HCT116 (cell line): ENCODE measurements around the gene GAK. TPM values are rescaled to one million over a fixed set of nuclear protein-coding genes. Genes with fewer than 3 reads are reported as not detected.

ENCODE experiments used
- ATAC-seq: fragments of 200-7000 bp; cut with Tn5 transposase; 2 replicates; pipeline ENCODE4 v1.9.1; 2020; ENCODE audit warnings: mild to moderate bottlenecking, moderate library complexity
- BruUV-seq: library from RNA; stranded (reverse); fragments of 400-500 nt; replicated peaks from 2 replicates; lab custom pipeline; 2021; lab: Mats Ljungman, UMichigan
- CTCF ChIA-PET: fragments of 300-600 bp; sonication (Branson Sonifier 250); formaldehyde crosslinking; loops from one replicate; lab custom pipeline; 2021; ENCODE audit warnings: antibody characterized with exemption; lab: Charles Lee
- POLR2A ChIA-PET: fragments of 300-600, 350-600 bp; sonication (Branson Sonifier 250); formaldehyde crosslinking; loops from one replicate; lab custom pipeline; 2021; ENCODE audit warnings: antibody characterized with exemption; lab: Charles Lee
- RAD21 ChIA-PET, 2 experiments: fragments of 300-600 bp; sonication (Branson Sonifier 250); formaldehyde crosslinking; loops; one replicate each; lab custom pipeline; 2023; ENCODE audit warnings: low total read pairs in 2 of 2; ENCODE audit not compliant: uncharacterized antibody in 2 of 2, unreplicated experiment in 2 of 2, low non-redundant PET in 1 of 2; lab: Charles Lee
- DNase-seq: peaks from one replicate; pipeline ENCODE4 v3.0.0-alpha.2; 2010; ENCODE audit warnings: low read depth, low spot score
- H2AFZ ChIP-seq: fragments of 200-600 bp; shearing (Covaris generic), sonication (generic); 2 replicates; pipeline ENCODE4 v1.6.1; 2017; ENCODE audit warnings: low read depth, mixed run types, mixed read lengths, antibody characterized with exemption, low read length; ENCODE audit not compliant: poor library complexity, severe bottlenecking
- H3K27ac ChIP-seq: 2 replicates; pipeline ENCODE4 v1.5.1; 2012; ENCODE audit warnings: low read depth, low read length
- H3K27me3 ChIP-seq: fragments of 200-600 bp; sonication (generic); 2 replicates; pipeline ENCODE4 v1.6.1; 2016; ENCODE audit warnings: mixed run types, low read length, mixed read lengths; ENCODE audit not compliant: insufficient read depth
- H3K36me3 ChIP-seq, 2 experiments: fragments of 200-500 bp in 1 of 2; fragments of 200-600 bp in 1 of 2; sonication (Bioruptor generic) in 1 of 2; sonication (generic) in 1 of 2; 2 replicates each; pipeline versions ENCODE4 v1.5.1 to v1.6.1; 2014 to 2016; ENCODE audit warnings: low read length in 2 of 2, inconsistent platforms in 1 of 2, mixed read lengths in 1 of 2, mixed run types in 1 of 2; ENCODE audit not compliant: insufficient read depth in 2 of 2, control insufficient read depth in 1 of 2
- H3K4me1 ChIP-seq, 2 experiments: fragments of 200-600 bp in 1 of 2; sonication (generic) in 1 of 2; 2 replicates each; pipeline versions ENCODE4 v1.5.1 to v1.6.1; 2012 to 2017; ENCODE audit warnings: low read length in 2 of 2, inconsistent platforms in 1 of 2, mild to moderate bottlenecking in 1 of 2, mixed read lengths in 1 of 2, mixed run types in 1 of 2, moderate library complexity in 1 of 2; ENCODE audit not compliant: insufficient read depth in 2 of 2, control insufficient read depth in 1 of 2
- H3K4me2 ChIP-seq: fragments of 200-600 bp; sonication (generic); 2 replicates; pipeline ENCODE4 v1.6.1; 2017; ENCODE audit warnings: mixed run types, low read length, mixed read lengths
- H3K4me3 ChIP-seq, 2 experiments: fragments of 200-600 bp in 1 of 2; sonication (generic) in 1 of 2; replicated peaks in 1 of 2; 2 replicates each; pipeline ENCODE4 v1.5.1; 2011 to 2016; ENCODE audit warnings: low read length in 2 of 2, control low read depth in 1 of 2, low read depth in 1 of 2, mild to moderate bottlenecking in 1 of 2, mixed read lengths in 1 of 2, mixed run types in 1 of 2
- H3K79me2 ChIP-seq: fragments of 200-600 bp; sonication (generic); 2 replicates; pipeline ENCODE4 v1.6.1; 2017; ENCODE audit warnings: mild to moderate bottlenecking, mixed run types, low read length, moderate library complexity, mixed read lengths; ENCODE audit not compliant: insufficient read depth
- H3K9ac ChIP-seq: fragments of 200-600 bp; sonication (generic); 2 replicates; pipeline ENCODE4 v1.6.1; 2016; ENCODE audit warnings: low read length, mixed read lengths
- H3K9me2 ChIP-seq: fragments of 200-600 bp; sonication (generic), shearing (Covaris generic); 2 replicates; pipeline ENCODE4 v1.6.1; 2017; ENCODE audit warnings: mixed run types, mild to moderate bottlenecking, moderate library complexity; ENCODE audit not compliant: insufficient read depth
- H3K9me3 ChIP-seq, 2 experiments: fragments of 200-500 bp in 1 of 2; fragments of 200-600 bp in 1 of 2; sonication (Bioruptor generic) in 1 of 2; sonication (generic) in 1 of 2; 2 replicates each; pipeline ENCODE4 v1.6.1; 2014 to 2017; ENCODE audit warnings: low read length in 2 of 2, mixed read lengths in 2 of 2, inconsistent platforms in 1 of 2, low read depth in 1 of 2, mild to moderate bottlenecking in 1 of 2, mixed run types in 1 of 2, moderate library complexity in 1 of 2; ENCODE audit not compliant: control insufficient read depth in 1 of 2, insufficient read depth in 1 of 2
- H4K20me1 ChIP-seq: fragments of 200-600 bp; sonication (generic), shearing (Covaris generic); 2 replicates; pipeline ENCODE4 v1.6.1; 2017; ENCODE audit warnings: mixed run types, mild to moderate bottlenecking, moderate library complexity; ENCODE audit not compliant: insufficient read depth
- CBX3 ChIP-seq: IDR thresholded peaks from 2 replicates; pipeline ENCODE4 v1.6.1; 2012; ENCODE audit warnings: low read depth
- CEBPB ChIP-seq: IDR thresholded peaks from 2 replicates; pipeline ENCODE4 v1.6.1; 2012; ENCODE audit warnings: low read depth
- EZH2 ChIP-seq: fragments of 200-600 bp; sonication (generic); IDR thresholded peaks from 2 replicates; pipeline ENCODE4 v1.6.1; 2017; ENCODE audit warnings: antibody characterized with exemption, mixed run types
- EZH2phosphoT487 ChIP-seq: fragments of 200-600 bp; IDR thresholded peaks from 2 replicates; pipeline ENCODE4 v1.6.1; 2018; ENCODE audit warnings: antibody characterized with exemption, borderline replicate concordance
- FOSL1 ChIP-seq: IDR thresholded peaks from 2 replicates; pipeline ENCODE4 v1.6.1; 2012; ENCODE audit warnings: low read depth
- POLR2A ChIP-seq: IDR thresholded peaks from 2 replicates; pipeline ENCODE4 v1.7.0; 2011; ENCODE audit warnings: borderline replicate concordance; ENCODE audit not compliant: insufficient read depth, insufficient read length; ENCODE audit errors: extremely low read depth
- POLR2AphosphoS5 ChIP-seq: IDR thresholded peaks from 2 replicates; pipeline ENCODE4 v1.6.1; 2011; ENCODE audit warnings: mild to moderate bottlenecking, low read depth, low read length, moderate library complexity
- RAD21 ChIP-seq: IDR thresholded peaks from 2 replicates; pipeline ENCODE4 v1.6.1; 2012; ENCODE audit warnings: low read depth, mild to moderate bottlenecking
- SIN3A ChIP-seq: IDR thresholded peaks from 2 replicates; pipeline ENCODE4 v1.6.1; 2012; ENCODE audit warnings: low read depth
- SP1 ChIP-seq: IDR thresholded peaks from 2 replicates; pipeline ENCODE4 v1.6.1; 2012; ENCODE audit warnings: low read depth
- SRF ChIP-seq: IDR thresholded peaks from 2 replicates; pipeline ENCODE4 v1.6.1; 2012; ENCODE audit warnings: low read depth
- YY1 ChIP-seq: IDR thresholded peaks from 2 replicates; pipeline ENCODE4 v1.6.1; 2011; ENCODE audit warnings: low read length, low read depth, moderate library complexity, mild to moderate bottlenecking; ENCODE audit not compliant: insufficient replicate concordance; ENCODE audit errors: extremely low read depth
- ZFX ChIP-seq: fragments of 450-650 bp; IDR thresholded peaks from 2 replicates; pipeline ENCODE4 v1.6.1; 2017
- ZNF274 ChIP-seq: fragments of 200-500 bp; sonication (Bioruptor generic); IDR thresholded peaks from 2 replicates; pipeline ENCODE4 v1.6.1; 2014; ENCODE audit warnings: mild to moderate bottlenecking, low read depth, low read length, inconsistent platforms
- intact Hi-C: fragments of 100-400 bp; cut with micrococcal nuclease; formaldehyde crosslinking; loops from 2 replicates; pipeline ENCODE4 v1.10.0; 2022
- total RNA-seq: library from RNA; stranded (reverse); gene quantifications from one replicate; pipeline ENCODE4 v1.2.1, GENCODE V29; 2021; ENCODE audit not compliant: unreplicated experiment
- TF ChIP-seq, protein P1 (sequence below): IDR thresholded peaks from 2 replicates; pipeline ENCODE4 v1.6.1; 2012; ENCODE audit warnings: low read depth
- TF ChIP-seq, protein P2 (sequence below): IDR thresholded peaks from 2 replicates; pipeline ENCODE4 v1.6.1; 2011; ENCODE audit warnings: mild to moderate bottlenecking, low read length, moderate library complexity; ENCODE audit not compliant: insufficient replicate concordance; ENCODE audit errors: extremely low read depth
- TF ChIP-seq, protein P3 (sequence below): IDR thresholded peaks from 2 replicates; pipeline ENCODE4 v1.6.1; 2012

Gene GAK
- total RNA-seq, 1 experiment from 2014 or later = 123 TPM

DNA sequence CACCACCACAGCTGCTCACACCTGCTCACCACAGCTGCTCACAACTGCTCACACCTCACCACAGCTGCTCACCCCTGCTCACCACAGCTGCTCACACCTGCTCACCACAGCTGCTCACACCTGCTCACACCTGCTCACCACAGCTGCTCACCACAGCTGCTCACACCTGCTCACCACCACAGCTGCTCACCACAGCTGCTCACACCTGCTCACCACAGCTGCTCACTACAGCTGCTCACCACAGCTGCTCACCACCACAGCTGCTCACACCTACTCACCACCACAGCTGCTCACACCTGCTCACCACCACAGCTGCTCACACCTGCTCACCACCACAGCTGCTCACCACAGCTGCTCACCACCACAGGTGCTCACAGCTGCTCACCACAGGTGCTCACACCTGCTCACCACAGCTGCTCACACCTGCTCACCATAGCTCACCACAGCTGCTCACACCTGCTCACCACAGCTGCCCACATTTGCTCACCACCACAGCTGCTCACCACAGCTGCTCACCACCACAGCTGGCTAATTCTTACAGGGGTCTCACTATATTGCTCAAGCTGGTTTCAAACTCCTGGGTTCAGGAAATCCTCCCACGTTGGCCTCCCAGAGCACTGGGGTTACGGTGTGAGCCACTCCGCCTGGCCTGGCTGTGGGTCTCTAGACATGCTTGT lies 75.8 kb downstream of the GAK start:
- POLR2A ChIA-PET = no interaction called here
- no TSS peak for BruUV-seq
- CTCF ChIA-PET = no interaction called here

More for the DNA sequence above, 75.8 kb downstream of the GAK start:
- no peaks in the 10 kb centered on the region for H3K27me3 ChIP-seq
- no peak for DNase-seq
- intact Hi-C loops = no loop called here
- no peak for ATAC-seq
- RAD21 ChIA-PET = no interaction called here
- H3K4me2 ChIP-seq = no peak overlapping the region
- H3K4me1 ChIP-seq = no peaks in the 10 kb centered on the region
- no peak overlapping the region for H3K27ac ChIP-seq
- TF ChIP-seq POLR2AphosphoS5 (no peak), EZH2phosphoT487 (no peak), CBX3 (no peak), SRF (no peak), ZFX (no peak), POLR2A (no peak), FOSL1 (no peak), SIN3A (no peak), YY1 (no peak), RAD21 (no peak), CEBPB (no peak), ZNF274 (no peak), EZH2 (no peak), SP1 (no peak)
- TF ChIP-seq, protein P1, sequence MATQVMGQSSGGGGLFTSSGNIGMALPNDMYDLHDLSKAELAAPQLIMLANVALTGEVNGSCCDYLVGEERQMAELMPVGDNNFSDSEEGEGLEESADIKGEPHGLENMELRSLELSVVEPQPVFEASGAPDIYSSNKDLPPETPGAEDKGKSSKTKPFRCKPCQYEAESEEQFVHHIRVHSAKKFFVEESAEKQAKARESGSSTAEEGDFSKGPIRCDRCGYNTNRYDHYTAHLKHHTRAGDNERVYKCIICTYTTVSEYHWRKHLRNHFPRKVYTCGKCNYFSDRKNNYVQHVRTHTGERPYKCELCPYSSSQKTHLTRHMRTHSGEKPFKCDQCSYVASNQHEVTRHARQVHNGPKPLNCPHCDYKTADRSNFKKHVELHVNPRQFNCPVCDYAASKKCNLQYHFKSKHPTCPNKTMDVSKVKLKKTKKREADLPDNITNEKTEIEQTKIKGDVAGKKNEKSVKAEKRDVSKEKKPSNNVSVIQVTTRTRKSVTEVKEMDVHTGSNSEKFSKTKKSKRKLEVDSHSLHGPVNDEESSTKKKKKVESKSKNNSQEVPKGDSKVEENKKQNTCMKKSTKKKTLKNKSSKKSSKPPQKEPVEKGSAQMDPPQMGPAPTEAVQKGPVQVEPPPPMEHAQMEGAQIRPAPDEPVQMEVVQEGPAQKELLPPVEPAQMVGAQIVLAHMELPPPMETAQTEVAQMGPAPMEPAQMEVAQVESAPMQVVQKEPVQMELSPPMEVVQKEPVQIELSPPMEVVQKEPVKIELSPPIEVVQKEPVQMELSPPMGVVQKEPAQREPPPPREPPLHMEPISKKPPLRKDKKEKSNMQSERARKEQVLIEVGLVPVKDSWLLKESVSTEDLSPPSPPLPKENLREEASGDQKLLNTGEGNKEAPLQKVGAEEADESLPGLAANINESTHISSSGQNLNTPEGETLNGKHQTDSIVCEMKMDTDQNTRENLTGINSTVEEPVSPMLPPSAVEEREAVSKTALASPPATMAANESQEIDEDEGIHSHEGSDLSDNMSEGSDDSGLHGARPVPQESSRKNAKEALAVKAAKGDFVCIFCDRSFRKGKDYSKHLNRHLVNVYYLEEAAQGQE = no peak
- TF ChIP-seq, protein P2, sequence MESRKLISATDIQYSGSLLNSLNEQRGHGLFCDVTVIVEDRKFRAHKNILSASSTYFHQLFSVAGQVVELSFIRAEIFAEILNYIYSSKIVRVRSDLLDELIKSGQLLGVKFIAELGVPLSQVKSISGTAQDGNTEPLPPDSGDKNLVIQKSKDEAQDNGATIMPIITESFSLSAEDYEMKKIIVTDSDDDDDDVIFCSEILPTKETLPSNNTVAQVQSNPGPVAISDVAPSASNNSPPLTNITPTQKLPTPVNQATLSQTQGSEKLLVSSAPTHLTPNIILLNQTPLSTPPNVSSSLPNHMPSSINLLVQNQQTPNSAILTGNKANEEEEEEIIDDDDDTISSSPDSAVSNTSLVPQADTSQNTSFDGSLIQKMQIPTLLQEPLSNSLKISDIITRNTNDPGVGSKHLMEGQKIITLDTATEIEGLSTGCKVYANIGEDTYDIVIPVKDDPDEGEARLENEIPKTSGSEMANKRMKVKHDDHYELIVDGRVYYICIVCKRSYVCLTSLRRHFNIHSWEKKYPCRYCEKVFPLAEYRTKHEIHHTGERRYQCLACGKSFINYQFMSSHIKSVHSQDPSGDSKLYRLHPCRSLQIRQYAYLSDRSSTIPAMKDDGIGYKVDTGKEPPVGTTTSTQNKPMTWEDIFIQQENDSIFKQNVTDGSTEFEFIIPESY = no peak
- TF ChIP-seq, protein P3, sequence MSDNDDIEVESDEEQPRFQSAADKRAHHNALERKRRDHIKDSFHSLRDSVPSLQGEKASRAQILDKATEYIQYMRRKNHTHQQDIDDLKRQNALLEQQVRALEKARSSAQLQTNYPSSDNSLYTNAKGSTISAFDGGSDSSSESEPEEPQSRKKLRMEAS = no peak
- TF ChIP-seq, all 23 proteins: peak for 0
- H3K9ac ChIP-seq = no peak overlapping the region
- no peaks in the 10 kb centered on the region for H3K9me3 ChIP-seq
- H3K36me3 ChIP-seq = peaks cover 5 to 16% of the 10 kb centered on the region in 2 experiments; a peak in 3 of 4 replicates
- H3K9me2 ChIP-seq = no peaks in the 10 kb centered on the region
- H3K79me2 ChIP-seq = no peaks in the 10 kb centered on the region
- no peak overlapping the region for H2AFZ ChIP-seq
- H4K20me1 ChIP-seq = no peaks in the 10 kb centered on the region
- H3K4me3 ChIP-seq = no peak overlapping the region
